ENCODE results near the gene RPL18. TPM values are rescaled to one million over a fixed set of nuclear protein-coding genes. Genes with fewer than 3 reads are reported as not detected.

Gene RPL18
- total RNA-seq, 4 donors from 2014 or later, result 1,223 to 1,420 (median 1,299) TPM

GRCh38 chr19:48600679-48601417 lies 18.1 kb downstream of the RPL18 start:
- Histone ChIP-seq H3K4me1 (no peaks in the 10 kb centered on the region), H3K27ac (no peak overlapping the region), H3K4me3 (no peak overlapping the region), H3K9me3 (no peaks in the 10 kb centered on the region), H3K27me3 (no peaks in the 10 kb centered on the region), H3K36me3 (no peaks in the 10 kb centered on the region)
- in situ Hi-C loops (cut with MboI; ENCODE audit: low sequenced_read_pairs in 4 of 4) (no loop called here), intact Hi-C loops (cut with DNase I; ENCODE audit: low total_unique reads) (no loop called here)
- DNase-seq (no peak), ATAC-seq (no peak)
- TF ChIP-seq CTCF (IDR thresholded peaks at IDR 0.05 in 4 of 5, conservative IDR thresholded peaks at IDR 0.05 in 1 of 5) (no peak), POLR2A (IDR thresholded peaks at IDR 0.05) (no peak)

GRCh38 chr19:48598996-48599700 lies 19.8 kb downstream of the RPL18 start:
- Histone ChIP-seq H3K27ac (no peak overlapping the region), H3K4me3 (no peak overlapping the region), H3K9me3 (no peaks in the 10 kb centered on the region), H3K4me1 (no peaks in the 10 kb centered on the region), H3K36me3 (no peaks in the 10 kb centered on the region), H3K27me3 (no peaks in the 10 kb centered on the region)
- ATAC-seq (no peak), DNase-seq (no peak)
- intact Hi-C loops (cut with DNase I; ENCODE audit: low total_unique reads), result no loop called here
- in situ Hi-C loops (cut with MboI; ENCODE audit: low sequenced_read_pairs in 4 of 4), result loop anchor here in 2 of 4 donors (25.0 kb wide), 1 partner anchor 287 kb away; a partner anchor contains a TSS
- TF ChIP-seq CTCF (IDR thresholded peaks at IDR 0.05 in 4 of 5, conservative IDR thresholded peaks at IDR 0.05 in 1 of 5) (no peak), POLR2A (IDR thresholded peaks at IDR 0.05) (no peak)

DNA sequence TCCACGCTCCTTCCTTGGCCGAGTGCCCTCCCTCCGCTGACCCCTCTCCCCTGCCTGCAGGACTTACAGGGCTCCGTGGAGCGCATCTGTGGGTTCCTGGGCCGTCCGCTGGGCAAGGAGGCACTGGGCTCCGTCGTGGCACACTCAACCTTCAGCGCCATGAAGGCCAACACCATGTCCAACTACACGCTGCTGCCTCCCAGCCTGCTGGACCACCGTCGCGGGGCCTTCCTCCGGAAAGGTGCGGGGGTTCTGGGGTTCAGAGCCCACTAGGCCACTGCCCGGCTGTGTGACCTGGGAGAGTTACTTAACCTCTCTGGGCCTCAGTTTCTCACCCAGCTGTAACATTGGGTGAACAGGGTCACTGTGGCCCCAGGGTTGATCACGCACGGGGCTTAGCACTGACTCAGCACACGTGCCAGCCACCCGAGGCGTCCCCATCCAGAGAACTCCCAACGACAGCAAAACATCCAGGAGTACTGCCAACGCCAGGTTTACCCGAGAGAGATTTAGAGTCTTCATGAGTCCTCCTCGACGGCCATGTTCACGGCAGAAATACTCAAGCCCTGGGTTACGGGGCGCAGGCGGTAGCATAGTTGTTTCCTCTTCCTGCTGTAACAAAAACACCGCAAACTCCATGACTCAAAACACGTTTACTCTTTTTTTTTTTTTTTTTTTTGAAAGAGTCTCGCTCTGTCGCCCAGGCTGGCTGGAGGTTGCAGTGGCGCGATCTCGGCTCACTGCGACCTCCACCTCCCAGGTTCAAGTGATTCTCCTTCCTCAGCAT lies 22.1 kb downstream of the RPL18 start:
- no peak overlapping the region for H3K27ac ChIP-seq
- no peaks in the 10 kb centered on the region for H3K9me3 ChIP-seq
- DNase-seq (no peak), ATAC-seq (no peak)
- no peaks in the 10 kb centered on the region for H3K4me1 ChIP-seq
- no peaks in the 10 kb centered on the region for H3K27me3 ChIP-seq
- in situ Hi-C loops (cut with MboI; ENCODE audit: low sequenced_read_pairs in 4 of 4) (loop anchor here in 2 of 4 donors (25.0 kb wide), 1 partner anchor 285 kb away; a partner anchor contains a TSS), intact Hi-C loops (cut with DNase I; ENCODE audit: low total_unique reads) (no loop called here)
- no peaks in the 10 kb centered on the region for H3K36me3 ChIP-seq
- no peak for TF ChIP-seq POLR2A (IDR thresholded peaks at IDR 0.05)
- TF ChIP-seq CTCF (IDR thresholded peaks at IDR 0.05 in 4 of 5, conservative IDR thresholded peaks at IDR 0.05 in 1 of 5), result no peak
- H3K4me3 ChIP-seq, result no peak overlapping the region

DNA sequence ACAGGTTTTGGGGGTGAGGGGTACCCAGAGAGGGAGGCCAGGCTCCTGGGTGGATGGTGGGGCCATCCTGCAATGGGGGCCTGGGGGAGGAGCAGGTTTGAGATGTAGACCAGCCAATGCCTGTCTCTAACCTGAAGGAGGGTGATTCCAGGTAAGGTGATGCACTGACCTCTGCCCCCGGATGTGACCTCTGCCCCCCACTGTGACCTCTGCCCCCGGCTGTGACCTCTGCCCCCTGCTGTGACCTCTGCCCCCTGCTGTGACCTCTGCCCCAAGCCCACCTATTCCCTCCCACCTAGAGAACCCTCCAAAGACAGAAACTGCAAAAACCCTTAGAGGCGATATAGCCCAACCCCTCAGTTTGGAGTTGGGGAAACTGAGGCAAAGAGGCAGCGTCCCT lies 22.7 kb downstream of the RPL18 start:
- Histone ChIP-seq H3K4me1 (no peaks in the 10 kb centered on the region), H3K36me3 (no peaks in the 10 kb centered on the region), H3K9me3 (no peaks in the 10 kb centered on the region), H3K27me3 (no peaks in the 10 kb centered on the region), H3K27ac (no peak overlapping the region), H3K4me3 (no peak overlapping the region)
- intact Hi-C loops (cut with DNase I; ENCODE audit: low total_unique reads), result no loop called here
- no peak for ATAC-seq
- in situ Hi-C loops (cut with MboI; ENCODE audit: low sequenced_read_pairs in 4 of 4), result loop anchor here in 2 of 4 donors (25.0 kb wide), 1 partner anchor 284 kb away; a partner anchor contains a TSS
- TF ChIP-seq CTCF (IDR thresholded peaks at IDR 0.05 in 4 of 5, conservative IDR thresholded peaks at IDR 0.05 in 1 of 5) (no peak), POLR2A (IDR thresholded peaks at IDR 0.05) (no peak)
- no peak for DNase-seq

Measured in gastrocnemius medialis (tissue), 4 donors.